Measurements from ENCODE around the gene C5AR2.
"Not testable (repeated sequence)": the region's sequence is repeated elsewhere in the genome, so short reads cannot be mapped to it uniquely, and the experiment has no call there.

C5AR2 gene

GRCh38 chr19:47362321-47362720, 30.3 kb downstream of the C5AR2 start:
- no peak for DNase-seq (ENCODE audit: low read depth in 2 of 2)

DNA sequence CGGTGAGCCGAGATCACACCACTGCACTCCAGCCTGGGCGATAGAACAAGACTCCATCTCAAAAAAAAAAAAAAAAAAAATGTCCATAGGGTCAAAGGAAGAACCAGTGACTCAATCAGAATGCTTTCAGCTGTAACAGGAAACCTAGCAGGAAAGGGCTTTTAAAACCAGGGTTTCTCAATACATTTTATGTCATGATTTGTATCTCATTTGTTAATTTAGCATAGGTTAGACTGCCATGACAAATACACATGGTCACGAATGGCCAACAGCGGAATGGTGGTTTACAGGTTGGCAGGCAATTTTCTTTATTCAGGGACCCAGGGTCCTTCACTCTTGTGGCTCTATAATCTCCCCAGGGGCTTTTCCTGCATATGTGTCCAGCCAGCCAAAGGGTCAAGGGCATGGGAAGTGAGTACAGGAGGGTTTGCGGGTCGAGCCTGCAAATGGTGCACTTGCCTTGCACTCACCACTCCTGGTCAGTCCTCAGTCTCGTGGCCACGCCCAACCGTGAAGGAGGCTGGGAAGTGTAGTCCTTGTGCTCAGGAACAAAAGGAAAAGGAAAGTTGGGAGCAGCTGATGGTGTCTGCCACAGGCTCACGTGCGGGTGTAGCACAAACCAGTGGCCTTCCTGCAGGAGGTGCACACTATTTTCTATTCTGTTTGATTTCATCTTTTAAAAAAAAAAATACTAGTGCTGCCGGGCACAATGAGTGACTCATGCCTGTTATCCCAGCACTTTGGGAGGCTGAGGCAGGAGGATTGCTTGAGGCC, 32.0 kb downstream of the C5AR2 start:
- no peak for DNase-seq (ENCODE audit: low read depth in 2 of 2)

DNA sequence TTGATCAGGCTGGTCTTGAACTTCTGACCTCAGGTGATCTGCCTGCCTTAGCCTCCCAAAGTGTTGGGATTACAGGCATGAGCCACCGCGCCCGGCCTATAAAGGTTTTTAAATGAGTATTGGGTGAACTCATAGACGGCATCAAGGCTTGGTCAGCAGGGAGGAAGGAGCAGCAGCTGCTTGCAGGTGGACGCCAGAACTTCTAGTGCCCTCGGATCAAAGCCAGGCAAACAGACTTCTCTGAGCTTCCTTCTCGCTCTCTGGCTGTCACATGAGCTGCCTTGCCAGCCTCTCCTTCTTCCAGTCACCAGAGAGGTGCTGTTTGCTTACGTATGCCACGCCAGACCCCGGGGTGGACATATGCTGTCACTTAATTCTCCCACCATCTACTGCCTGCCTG, 33.5 kb downstream of the C5AR2 start:
- not testable (repeated sequence) for DNase-seq (ENCODE audit: low read depth in 2 of 2)

DNA sequence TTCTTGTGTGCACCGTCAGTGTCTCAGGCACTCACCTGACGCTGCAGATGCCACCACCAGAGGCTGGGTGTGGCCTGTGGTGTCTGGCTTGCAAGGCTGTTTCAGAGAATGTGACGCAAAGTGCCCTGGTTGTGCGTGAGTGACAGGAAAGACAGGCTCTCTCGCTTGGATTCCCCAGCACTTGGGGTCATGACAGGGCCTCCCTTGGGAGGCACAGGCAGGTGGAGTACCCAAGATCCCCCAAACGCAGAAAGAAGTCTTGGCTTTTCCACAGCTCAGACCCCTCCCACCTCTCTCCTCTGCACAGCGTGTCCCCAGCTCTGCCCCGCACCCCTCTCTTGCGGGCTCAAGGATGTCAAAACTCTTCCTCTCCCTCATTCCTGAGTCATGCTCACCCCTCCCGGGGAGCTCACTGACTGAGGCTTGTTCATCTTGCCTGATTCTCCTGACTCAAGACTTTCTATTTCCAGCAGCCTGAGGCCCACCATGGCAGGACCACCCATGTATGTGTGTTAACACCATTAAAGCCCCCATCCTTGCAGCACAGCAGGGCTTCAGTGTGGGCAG, 38.2 kb downstream of the C5AR2 start:
- no peak for DNase-seq (ENCODE audit: low read depth in 2 of 2)

- no peak for DNase-seq (ENCODE audit: low read depth in 2 of 2)
Measured at GRCh38 chr19:47371261-47371660, 39.3 kb downstream of the C5AR2 start.

GRCh38 chr19:47372603-47373002, 40.6 kb downstream of the C5AR2 start:
- no peak for DNase-seq (ENCODE audit: low read depth in 2 of 2)

GRCh38 chr19:47373246-47374240, 41.6 kb downstream of the C5AR2 start:
- no peak for DNase-seq (ENCODE audit: low read depth in 2 of 2)

GRCh38 chr19:47374876-47375693, 43.1 kb downstream of the C5AR2 start:
- DNase-seq (ENCODE audit: low read depth in 2 of 2) = no peak

DNA sequence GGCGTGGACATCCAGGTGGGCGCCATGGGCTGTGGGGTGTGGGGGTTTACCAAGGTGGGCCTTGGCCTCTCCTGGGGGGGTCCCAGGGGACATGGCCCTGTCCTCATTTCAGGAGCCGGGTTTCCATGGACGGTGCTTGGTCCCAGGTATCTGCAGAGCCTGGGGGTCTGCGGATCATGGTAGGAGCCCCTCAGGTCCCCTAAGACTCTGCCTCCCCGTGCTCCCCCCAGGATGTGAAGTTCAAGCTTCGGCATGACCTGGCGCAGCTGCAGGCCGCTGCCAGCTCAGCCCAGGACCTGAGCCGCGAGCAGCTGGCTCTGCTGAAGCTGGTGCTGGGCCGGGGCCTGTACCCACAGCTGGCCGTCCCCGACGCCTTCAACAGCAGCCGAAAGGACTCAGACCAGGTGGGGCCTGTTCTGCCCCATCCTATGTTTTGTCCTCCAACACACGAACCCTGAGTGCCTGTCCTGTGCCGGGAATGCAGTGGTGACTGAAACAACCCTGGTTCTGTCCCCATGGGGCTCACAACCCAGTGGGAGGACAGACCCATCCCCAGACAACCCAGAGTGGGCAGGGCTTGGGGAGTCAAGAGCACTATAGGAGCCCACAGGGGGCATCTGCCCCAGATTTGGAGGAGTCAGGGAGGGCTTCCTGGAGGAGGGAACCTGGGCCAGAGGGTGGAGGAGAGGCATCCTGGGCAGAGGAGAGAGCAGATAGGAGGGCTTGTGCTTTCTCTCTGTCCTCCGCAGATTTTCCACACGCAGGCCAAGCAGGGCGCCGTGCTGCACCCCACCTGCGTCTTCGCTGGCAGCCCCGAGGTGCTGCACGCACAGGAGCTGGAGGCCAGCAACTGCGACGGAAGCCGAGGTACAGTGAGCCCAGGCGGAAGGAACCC, 44.0 kb downstream of the C5AR2 start:
- DNase-seq (ENCODE audit: low read depth in 2 of 2) = no peak

GRCh38 chr19:47376589-47377144, 44.7 kb downstream of the C5AR2 start:
- no peak for DNase-seq (ENCODE audit: low read depth in 2 of 2)

DNA sequence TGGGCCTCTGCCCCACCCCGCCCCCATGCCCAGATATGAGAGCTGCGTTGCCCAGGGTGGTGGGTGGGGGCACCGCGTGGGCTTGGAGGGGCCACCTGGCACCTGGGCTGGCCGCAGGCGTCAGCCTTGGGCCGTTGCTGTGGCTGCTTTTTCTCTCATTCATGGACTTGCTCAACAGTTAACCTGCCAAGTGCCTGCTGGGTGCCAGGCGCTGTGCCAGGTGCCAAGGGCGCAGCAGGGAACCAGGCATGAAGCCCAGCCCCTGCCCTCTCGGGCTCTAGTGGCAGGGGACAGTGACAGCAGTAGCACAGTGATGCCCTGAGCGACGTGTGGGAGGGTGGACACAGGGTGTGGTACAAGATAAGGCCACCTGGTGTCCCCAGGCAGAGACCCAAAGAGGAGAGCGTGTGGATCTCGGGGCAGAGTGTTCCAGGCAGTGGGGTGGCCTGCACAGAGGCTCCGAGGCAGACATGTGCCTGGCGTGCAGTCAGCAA, 45.3 kb downstream of the C5AR2 start:
- no peak for DNase-seq (ENCODE audit: low read depth in 2 of 2)

- DNase-seq (ENCODE audit: low read depth in 2 of 2) = no peak
Measured at GRCh38 chr19:47377801-47378200, 45.8 kb downstream of the C5AR2 start.

- no peak for DNase-seq (ENCODE audit: low read depth in 2 of 2)
Measured at GRCh38 chr19:47378246-47378645, 46.3 kb downstream of the C5AR2 start.

DNA sequence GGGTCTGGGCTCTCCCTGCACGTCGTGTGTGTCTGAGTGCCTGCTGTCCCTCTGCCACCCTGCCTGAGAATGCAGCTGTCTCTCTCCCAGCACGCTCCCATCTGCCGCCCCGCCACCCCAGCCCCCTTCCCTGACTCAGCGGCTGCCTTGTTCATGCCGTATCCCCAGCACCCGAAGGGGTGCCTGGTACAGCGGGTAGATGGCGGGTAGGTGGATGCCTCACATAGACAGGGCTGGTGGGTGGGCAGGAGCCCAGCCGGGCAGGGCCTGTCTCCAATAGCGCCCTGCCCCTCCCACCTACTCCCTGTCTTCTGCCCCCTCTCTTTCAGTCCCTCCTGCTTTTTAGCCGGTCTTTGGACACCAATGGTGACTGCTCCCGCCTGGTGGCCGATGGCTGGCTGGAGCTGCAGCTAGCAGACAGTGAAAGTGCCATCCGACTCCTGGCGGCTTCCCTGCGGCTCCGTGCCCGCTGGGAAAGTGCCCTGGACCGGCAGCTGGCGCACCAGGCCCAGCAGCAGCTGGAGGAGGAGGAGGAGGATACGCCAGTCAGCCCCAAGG, 47.5 kb downstream of the C5AR2 start:
- no peak for DNase-seq (ENCODE audit: low read depth in 2 of 2)

DNA sequence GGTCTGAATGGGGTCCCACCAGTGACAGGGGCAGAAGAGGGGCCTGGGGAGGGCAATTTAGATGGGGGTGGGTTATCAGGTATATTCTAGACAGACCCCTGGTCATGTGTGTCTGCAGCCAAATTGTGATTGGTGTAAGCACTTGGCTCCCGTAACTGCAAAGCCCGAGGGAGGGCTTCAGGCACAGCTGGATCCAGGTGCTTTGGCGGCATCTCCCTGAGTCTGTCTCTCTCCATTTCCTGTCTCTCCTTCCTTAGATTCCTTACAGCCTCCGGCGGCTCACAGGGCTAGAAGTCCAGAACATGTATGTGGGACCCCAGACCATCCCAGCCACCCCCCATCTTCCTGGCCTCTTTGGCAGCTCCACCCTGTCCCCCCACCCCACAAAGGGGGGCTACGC, 48.6 kb downstream of the C5AR2 start:
- no peak for DNase-seq (ENCODE audit: low read depth in 2 of 2)

- no peak for DNase-seq (ENCODE audit: low read depth in 2 of 2)
Measured at GRCh38 chr19:47381121-47381520, 49.1 kb downstream of the C5AR2 start.

GRCh38 chr19:47381653-47382279, 49.8 kb downstream of the C5AR2 start:
- DNase-seq (ENCODE audit: low read depth in 2 of 2) = no peak

- not testable (repeated sequence) for DNase-seq (ENCODE audit: low read depth in 2 of 2)
Measured at GRCh38 chr19:47383890-47384289, 51.9 kb downstream of the C5AR2 start.

DNA sequence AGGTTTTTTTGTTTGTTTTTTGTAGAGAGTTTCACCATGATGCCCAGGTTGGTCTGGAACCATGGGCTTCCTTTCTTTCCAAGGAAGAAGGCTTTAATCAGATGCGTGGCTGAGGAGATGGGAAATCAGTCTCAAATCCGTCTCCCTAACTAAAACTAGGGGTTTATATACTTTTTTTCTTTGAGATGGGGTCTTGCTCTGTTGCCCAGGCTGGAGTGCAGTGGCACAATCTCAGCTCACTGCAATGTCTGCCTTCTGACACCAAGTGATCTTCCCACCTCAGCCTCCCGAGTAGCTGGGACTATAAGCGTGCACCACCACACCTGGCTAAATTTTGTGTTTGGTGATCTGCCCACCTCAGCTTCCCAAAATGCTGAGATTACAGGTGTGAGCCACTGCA, 52.6 kb downstream of the C5AR2 start:
- not testable (repeated sequence) for DNase-seq (ENCODE audit: low read depth in 2 of 2)

Measured in stimulated activated CD8-positive, alpha-beta memory T cell treated with anti-CD3 and anti-CD28 coated beads, Interleukin-15, amount 100 ng/mL, for 48 hours (primary cell).